HEK293 (cell line): ENCODE results near the gene PPP2R5D.
A peak's percentile ranks its signal among the peaks of the same experiment; 100 is the strongest.
"Not testable (repeated sequence)": the region's sequence is repeated elsewhere in the genome, so short reads cannot be mapped to it uniquely, and the experiment has no call there.

Experiments
- CTCF ChIA-PET: fragments of 350-600 bp; formaldehyde crosslinking; extraction: SDS; loops from one replicate; lab custom pipeline; 2021; ENCODE audit warnings: antibody characterized with exemption; lab: Yijun Ruan, JAX
- POLR2A ChIA-PET: fragments of 300-600 bp; formaldehyde crosslinking; extraction: SDS; loops from one replicate; lab custom pipeline; 2020; ENCODE audit warnings: antibody characterized with exemption, inconsistent platforms; lab: Yijun Ruan, JAX
- H3K27ac ChIP-seq: fragments of 200-500 bp; sonication (Bioruptor generic); 2 replicates; pipeline ENCODE4 v1.5.1; 2014; ENCODE audit warnings: low read depth, low read length, control low read depth, inconsistent platforms; ENCODE audit errors: extremely low read depth
- H3K36me3 ChIP-seq, 2 experiments: fragments of 200-500 bp in 1 of 2; sonication (Bioruptor generic) in 1 of 2; 1 replicate in 1 of 2; 2 replicates in 1 of 2; pipeline ENCODE4 v1.5.1; 2014 to 2017; ENCODE audit warnings: inconsistent platforms in 2 of 2, low read length in 2 of 2; ENCODE audit not compliant: control insufficient read depth in 2 of 2, insufficient read depth in 1 of 2
- H3K4me1 ChIP-seq: fragments of 200-500 bp; sonication (Bioruptor generic); 2 replicates; pipeline ENCODE4 v1.5.1; 2014; ENCODE audit warnings: mild to moderate bottlenecking, low read length, inconsistent platforms; ENCODE audit not compliant: control insufficient read depth, insufficient read depth
- H3K4me3 ChIP-seq: 2 replicates; pipeline ENCODE4 v1.5.1; 2011; ENCODE audit warnings: low read depth, mild to moderate bottlenecking, control low read depth, low read length, moderate library complexity
- H3K9me3 ChIP-seq: fragments of 200-500 bp; sonication (Bioruptor generic); 2 replicates; pipeline ENCODE4 v1.5.1; 2014; ENCODE audit warnings: low read depth, low read length, inconsistent platforms; ENCODE audit not compliant: control insufficient read depth, insufficient read depth
- PRDM1 ChIP-seq: fragments of 450-650 bp; formaldehyde crosslinking; IDR thresholded peaks from 2 replicates; pipeline ENCODE4; 2016; ENCODE audit warnings: missing biosample characterization, missing genetic modification characterization
- ZNF23 ChIP-seq: fragments of 450-650 bp; formaldehyde crosslinking; IDR thresholded peaks from 2 replicates; pipeline ENCODE4 v1.5.1; 2016; ENCODE audit warnings: missing biosample characterization, missing genetic modification characterization, borderline replicate concordance
- ZNF391 ChIP-seq: fragments of 450-650 bp; formaldehyde crosslinking; IDR thresholded peaks from 2 replicates; pipeline ENCODE4 v1.5.1; 2016; ENCODE audit warnings: low read depth, missing biosample characterization, missing genetic modification characterization, borderline replicate concordance
- ZNF449 ChIP-seq: fragments of 450-650 bp; formaldehyde crosslinking; IDR thresholded peaks from 2 replicates; pipeline ENCODE4 v1.5.1; 2017; ENCODE audit warnings: missing biosample characterization, mild to moderate bottlenecking, missing genetic modification characterization, moderate library complexity
- ZNF514 ChIP-seq: fragments of 450-650 bp; formaldehyde crosslinking; IDR thresholded peaks from 2 replicates; pipeline ENCODE4 v1.5.1; 2016; ENCODE audit warnings: missing biosample characterization, missing genetic modification characterization
- ZNF561 ChIP-seq: fragments of 450-650 bp; IDR thresholded peaks from 2 replicates; pipeline ENCODE4 v1.5.1; 2018; ENCODE audit warnings: missing biosample characterization, missing genetic modification characterization, borderline replicate concordance
- ZNF600 ChIP-seq: fragments of 450-650 bp; formaldehyde crosslinking; IDR thresholded peaks from 2 replicates; pipeline ENCODE4 v1.5.1; 2016; ENCODE audit warnings: missing biosample characterization, missing genetic modification characterization
- ZNF658 ChIP-seq: fragments of 450-650 bp; formaldehyde crosslinking; IDR thresholded peaks from 2 replicates; pipeline ENCODE4; 2016; ENCODE audit warnings: missing biosample characterization, missing genetic modification characterization
- TF ChIP-seq, protein P1 (sequence below): fragments of 450-650 bp; formaldehyde crosslinking; IDR thresholded peaks from 2 replicates; pipeline ENCODE4 v1.5.1; 2016; ENCODE audit warnings: missing biosample characterization, missing genetic modification characterization

The PPP2R5D gene

GRCh38 chr6:43037706-43038105 is 53.3 kb downstream of the PPP2R5D start:
- no peaks in the 10 kb centered on the region for H3K9me3 ChIP-seq
- POLR2A ChIA-PET: interaction anchor here (1.0 to 3.3 kb wide), 2 partner anchors 16 to 137 kb away, joined by 3 to 13 read pairs; partner anchors contain the start of gene CUL7
- no peaks in the 10 kb centered on the region for H3K4me1 ChIP-seq
- TF ChIP-seq ZNF561 (tag by site-specific recombination) (no peak), ZNF658 (no peak), ZNF391 (tag by site-specific recombination) (no peak)
- peaks cover 44 to 83% of the 10 kb centered on the region in 2 experiments for H3K36me3 ChIP-seq
- H3K4me3 ChIP-seq: no peak overlapping the region
- CTCF ChIA-PET: interaction anchor here (0.7 to 1.5 kb wide), 4 partner anchors 14 to 400 kb away, joined by 3 to 4 read pairs (median 3); no protein-coding TSS in a partner anchor
- H3K27ac ChIP-seq: no peak overlapping the region

- no peaks in the 10 kb centered on the region for H3K4me1 ChIP-seq
- TF ChIP-seq PRDM1 (tag by site-specific recombination): no peak
- H3K9me3 ChIP-seq: no peaks in the 10 kb centered on the region
- peaks cover 39 to 84% of the 10 kb centered on the region in 2 experiments for H3K36me3 ChIP-seq
- ChIA-PET POLR2A (interaction anchor here (0.8 to 3.3 kb wide), 5 partner anchors 12 to 110 kb away, joined by 3 to 13 read pairs (median 3); partner anchors contain the start of genes CNPY3, CUL7 and RRP36), CTCF (interaction anchor here (0.5 to 1.1 kb wide), 3 partner anchors 8 to 30 kb away, joined by 3 to 4 read pairs (median 3); no protein-coding TSS in a partner anchor)
- H3K27ac ChIP-seq: no peak overlapping the region
- no peak overlapping the region for H3K4me3 ChIP-seq
These were observed 54.4 kb downstream of the PPP2R5D start for GRCh38 chr6:43038727-43039126.

- no peaks in the 10 kb centered on the region for H3K4me1 ChIP-seq
- peaks cover 41 to 84% of the 10 kb centered on the region in 2 experiments for H3K36me3 ChIP-seq
- H3K9me3 ChIP-seq: no peaks in the 10 kb centered on the region
- POLR2A ChIA-PET: interaction anchor here (0.7 to 2.4 kb wide), 5 partner anchors 9 to 20 kb away, joined by 3 to 6 read pairs (median 5); partner anchors contain the start of genes CUL7 and RRP36
- no peak overlapping the region for H3K4me3 ChIP-seq
- no peak overlapping the region for H3K27ac ChIP-seq
- TF ChIP-seq ZNF23: no peak
- 0 out of 2 replicates have a peak, but pooled peaks have one; percentile 19 for TF ChIP-seq ZNF600 (tag by site-specific recombination)
- TF ChIP-seq, all 188 proteins: peak for 1
- CTCF ChIA-PET: interaction anchor here (0.7 to 1.0 kb wide), 3 partner anchors 14 to 77 kb away, joined by 3 to 4 read pairs (median 4); no protein-coding TSS in a partner anchor
These were observed 56.3 kb downstream of the PPP2R5D start for GRCh38 chr6:43040542-43041257.

GRCh38 chr6:43041475-43041874 is 57.1 kb downstream of the PPP2R5D start:
- peak; percentile 94 for TF ChIP-seq PRDM1 (tag by site-specific recombination)
- not testable (repeated sequence) for H3K4me3 ChIP-seq, H3K9me3 ChIP-seq, H3K4me1 ChIP-seq, H3K27ac ChIP-seq
- POLR2A ChIA-PET: interaction anchor here (1.3 to 4.2 kb wide), 4 partner anchors 8 to 18 kb away, joined by 3 to 17 read pairs (median 5); partner anchors contain the start of gene CUL7
- peaks cover 34 to 86% of the 10 kb centered on the region in 2 experiments for H3K36me3 ChIP-seq
- CTCF ChIA-PET: interaction anchor here (0.6 to 1.5 kb wide), 3 partner anchors 14 to 103 kb away, joined by 3 read pairs; no protein-coding TSS in a partner anchor

DNA sequence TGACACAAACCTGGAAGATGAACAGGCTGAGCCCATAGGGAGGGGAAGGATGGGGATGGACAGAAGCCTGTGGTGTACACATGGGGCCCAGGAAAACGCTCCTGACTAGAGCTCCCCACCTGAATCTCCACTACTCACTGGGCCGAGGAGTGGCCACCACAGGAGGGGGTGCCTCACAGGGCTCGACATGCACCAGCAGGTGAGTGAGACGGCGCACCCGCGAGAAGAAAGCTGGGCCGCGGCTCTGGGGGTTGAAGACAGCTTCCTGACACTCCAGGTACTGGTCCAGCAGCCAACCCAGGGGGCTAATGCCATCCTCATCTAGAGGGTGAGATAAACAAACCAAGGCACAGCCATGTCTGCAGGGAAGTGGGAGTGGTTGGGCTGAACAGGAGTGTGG is 58.9 kb downstream of the PPP2R5D start:
- TF ChIP-seq ZNF449 (tag by site-specific recombination) (0 out of 2 replicates have a peak, but pooled peaks have one; percentile 25), ZNF514 (tag by site-specific recombination) (no peak)
- TF ChIP-seq, protein P1, sequence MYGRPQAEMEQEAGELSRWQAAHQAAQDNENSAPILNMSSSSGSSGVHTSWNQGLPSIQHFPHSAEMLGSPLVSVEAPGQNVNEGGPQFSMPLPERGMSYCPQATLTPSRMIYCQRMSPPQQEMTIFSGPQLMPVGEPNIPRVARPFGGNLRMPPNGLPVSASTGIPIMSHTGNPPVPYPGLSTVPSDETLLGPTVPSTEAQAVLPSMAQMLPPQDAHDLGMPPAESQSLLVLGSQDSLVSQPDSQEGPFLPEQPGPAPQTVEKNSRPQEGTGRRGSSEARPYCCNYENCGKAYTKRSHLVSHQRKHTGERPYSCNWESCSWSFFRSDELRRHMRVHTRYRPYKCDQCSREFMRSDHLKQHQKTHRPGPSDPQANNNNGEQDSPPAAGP (tag by site-specific recombination): no peak
- no peak overlapping the region for H3K4me3 ChIP-seq
- no peaks in the 10 kb centered on the region for H3K4me1 ChIP-seq
- ChIA-PET CTCF (interaction anchor here (0.8 to 1.5 kb wide), 2 partner anchors 101 to 127 kb away, joined by 3 read pairs; no protein-coding TSS in a partner anchor), POLR2A (interaction anchor here (1.0 to 4.2 kb wide), 2 partner anchors 10 to 15 kb away, joined by 3 to 17 read pairs; partner anchors contain the start of gene CUL7)
- no peak overlapping the region for H3K27ac ChIP-seq
- H3K36me3 ChIP-seq: peaks cover 25 to 86% of the 10 kb centered on the region in 2 experiments
- no peaks in the 10 kb centered on the region for H3K9me3 ChIP-seq
